ENCODE measurements around the gene CNOT10.
"Not testable (repeated sequence)": the region's sequence is repeated elsewhere in the genome, so short reads cannot be mapped to it uniquely, and the experiment has no call there.

Gene CNOT10

GRCh38 chr3:32655167-32655566 is 29.8 kb upstream of the CNOT10 start:
- no peak for TF ChIP-seq CTCF (conservative IDR thresholded peaks at IDR 0.05; ENCODE audit: low read depth, low read length)
- no peak for DNase-seq (ENCODE audit: low read depth)

GRCh38 chr3:32660634-32661033 is 24.4 kb upstream of the CNOT10 start:
- no peak overlapping the region for H3K4me3 ChIP-seq (ENCODE audit: low read depth, low read length)
- TF ChIP-seq CTCF (conservative IDR thresholded peaks at IDR 0.05; ENCODE audit: low read depth, low read length) = no peak
- no peak for DNase-seq (ENCODE audit: low read depth)

More at GRCh38 chr3:32655167-32655566, 29.8 kb upstream of the CNOT10 start:
- no peak overlapping the region for H3K4me3 ChIP-seq (ENCODE audit: low read depth, low read length)

- H3K4me3 ChIP-seq (ENCODE audit: low read depth, low read length) = no peak overlapping the region
- TF ChIP-seq CTCF (conservative IDR thresholded peaks at IDR 0.05; ENCODE audit: low read depth, low read length) = no peak
- DNase-seq (ENCODE audit: low read depth) = no peak
These were observed 22.3 kb upstream of the CNOT10 start for GRCh38 chr3:32662647-32663046.

- TF ChIP-seq CTCF (conservative IDR thresholded peaks at IDR 0.05; ENCODE audit: low read depth, low read length) = peak; percentile 46
- peak; percentile 78 for DNase-seq (ENCODE audit: low read depth)
- H3K4me3 ChIP-seq (ENCODE audit: low read depth, low read length) = not testable (repeated sequence)
These were observed 20.3 kb upstream of the CNOT10 start for GRCh38 chr3:32664630-32665075.

GRCh38 chr3:32667072-32667582 is 17.9 kb upstream of the CNOT10 start:
- DNase-seq (ENCODE audit: low read depth) = no peak
- no peak for TF ChIP-seq CTCF (conservative IDR thresholded peaks at IDR 0.05; ENCODE audit: low read depth, low read length)
- H3K4me3 ChIP-seq (ENCODE audit: low read depth, low read length) = no peak overlapping the region

- DNase-seq (ENCODE audit: low read depth); H3K4me3 ChIP-seq (ENCODE audit: low read depth, low read length): not testable (repeated sequence)
These were observed 15.8 kb upstream of the CNOT10 start for GRCh38 chr3:32669226-32669625.

GRCh38 chr3:32673730-32674129 is 11.3 kb upstream of the CNOT10 start:
- not testable (repeated sequence) for H3K4me3 ChIP-seq (ENCODE audit: low read depth, low read length); DNase-seq (ENCODE audit: low read depth)

- DNase-seq (ENCODE audit: low read depth) = no peak
- no peak overlapping the region for H3K4me3 ChIP-seq (ENCODE audit: low read depth, low read length)
- no peak for TF ChIP-seq CTCF (conservative IDR thresholded peaks at IDR 0.05; ENCODE audit: low read depth, low read length)
These were observed 9.8 kb upstream of the CNOT10 start for GRCh38 chr3:32675164-32675563.

Data from choroid plexus epithelial cell (primary cell).